Activated gamma-delta T cell treated with Interleukin-2 at 50 U/mL for 16 hours (primary cell): ENCODE data around the gene MICB.
"Not testable (repeated sequence)": the region's sequence is repeated elsewhere in the genome, so short reads cannot be mapped to it uniquely, and the experiment has no call there.

Source experiments
- DNase-seq: peaks from one replicate; pipeline ENCODE4 v3.0.0-alpha.2; 2020

The MICB gene

GRCh38 chr6:31497531-31498476, at the start of gene MICB:
MICB (plus strand) TSS chr6:31498145; CDS start chr6:31498194, 49 bp downstream.
- DNase-seq: peak; percentile 83

DNA sequence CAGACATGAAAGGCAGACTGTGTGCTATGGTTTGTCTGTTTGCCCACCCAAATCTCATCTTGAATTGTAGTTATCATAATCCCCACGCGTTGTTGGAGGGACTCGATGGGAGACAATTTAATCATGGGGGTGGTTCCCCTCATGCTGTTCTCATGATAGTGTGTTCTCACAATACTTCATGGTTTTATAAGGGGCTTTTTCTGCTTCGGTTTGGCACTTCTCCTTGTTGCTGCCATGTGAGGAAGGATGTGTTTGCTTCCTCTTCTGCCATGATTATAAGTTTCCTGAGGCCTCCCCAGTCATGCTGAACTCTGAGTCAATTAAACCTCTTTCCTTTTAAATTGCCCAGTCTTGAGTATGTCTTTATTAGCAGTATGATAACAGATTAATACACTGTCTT, 47.2 kb upstream of the MICB start:
- DNase-seq: no peak

GRCh38 chr6:31452859-31453258, 45.1 kb upstream of the MICB start:
- DNase-seq: no peak

DNA sequence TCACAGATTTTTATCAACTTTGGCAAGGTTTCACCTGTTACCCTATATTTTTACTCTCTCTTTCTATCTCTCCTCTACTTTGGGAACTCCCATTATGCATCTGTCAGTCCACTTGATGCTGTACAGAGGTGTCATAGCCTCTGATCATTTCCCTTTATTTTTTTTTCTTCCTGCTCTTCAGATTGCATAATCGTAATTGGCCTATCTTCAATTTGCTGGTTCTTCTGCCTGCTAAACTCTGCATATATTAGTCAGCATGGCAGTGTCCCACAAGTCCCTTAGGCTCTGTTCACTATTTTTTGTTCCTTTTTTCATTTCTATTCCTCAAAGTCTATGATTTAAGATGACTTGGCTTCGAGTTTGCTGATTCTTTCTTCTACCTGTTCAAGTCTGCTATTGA, 44.7 kb upstream of the MICB start:
- DNase-seq: no peak

- DNase-seq: not testable (repeated sequence)
Observed at GRCh38 chr6:31459864-31460263, 38.1 kb upstream of the MICB start.

DNA sequence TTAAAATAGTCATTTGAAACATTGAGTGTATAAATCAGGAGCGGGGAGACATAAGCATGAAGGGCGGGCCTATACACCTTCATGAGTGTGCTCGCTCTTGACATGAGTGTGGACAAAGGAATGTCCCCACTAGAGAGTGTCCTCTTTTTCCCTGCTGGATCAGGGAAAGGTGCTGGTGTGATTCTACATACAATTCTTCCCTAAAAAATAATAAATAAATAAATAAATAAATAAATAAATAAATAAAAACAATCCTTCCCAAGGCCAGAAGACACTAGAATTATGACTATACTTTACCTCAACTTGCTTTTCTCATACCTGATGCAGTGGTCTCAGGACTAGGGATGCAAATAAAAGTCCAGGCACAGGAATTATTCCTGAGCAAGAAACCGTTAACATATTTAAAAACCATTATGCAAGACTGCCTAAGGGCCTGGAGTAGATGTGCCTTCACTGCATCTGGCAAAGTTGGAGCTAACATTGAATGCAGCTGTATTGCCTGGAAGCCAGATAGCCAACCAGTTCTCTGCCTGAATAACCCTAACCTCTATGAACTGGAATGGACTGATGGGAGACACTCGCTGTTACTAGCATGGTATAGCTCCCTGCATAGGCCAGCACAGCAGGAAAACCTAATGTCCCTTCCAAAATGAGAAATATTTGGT, 37.5 kb upstream of the MICB start:
- no peak for DNase-seq

DNA sequence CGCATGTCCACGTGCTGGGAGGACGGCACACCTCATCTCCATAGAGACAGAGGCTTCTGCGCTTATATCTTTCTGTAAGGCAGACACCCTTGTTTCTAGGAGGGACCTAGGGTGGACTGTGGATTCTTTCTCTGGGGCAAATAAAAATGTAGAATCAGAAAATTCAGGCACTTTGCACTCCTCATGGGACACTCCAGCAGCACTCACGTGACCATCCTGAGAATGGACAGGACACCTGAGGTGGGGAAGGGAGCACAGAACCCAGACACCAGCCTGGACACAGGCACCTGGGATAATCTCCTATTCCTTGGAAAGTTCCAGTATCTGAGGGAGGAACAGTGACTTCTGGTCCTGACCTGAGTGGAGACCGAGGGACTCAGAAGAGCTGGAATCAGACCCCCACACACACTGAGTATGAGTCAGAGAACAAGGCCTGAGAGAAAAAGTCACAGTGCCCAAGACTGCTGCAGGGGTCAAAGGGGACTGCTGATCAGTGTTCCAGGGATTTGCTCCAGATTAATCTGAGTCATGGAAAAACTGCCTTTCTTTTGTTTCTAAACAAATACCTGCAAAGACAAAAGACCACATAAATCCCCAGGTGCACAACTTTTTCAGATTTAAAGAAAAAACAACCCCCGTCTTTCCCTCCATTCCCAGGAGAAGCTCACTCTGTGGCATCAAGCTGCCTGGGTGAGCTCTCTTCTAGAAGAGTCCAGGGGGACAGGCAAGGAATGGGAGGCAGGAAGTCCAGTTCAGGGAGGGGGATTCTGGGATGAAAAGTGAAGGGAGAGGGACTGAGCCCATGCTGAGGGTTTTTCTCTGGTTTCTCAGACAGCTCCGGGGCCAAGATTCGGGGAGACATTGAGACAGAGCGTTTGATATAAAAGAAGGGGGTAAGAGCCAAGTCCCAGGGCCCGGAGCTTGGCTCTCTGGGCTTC, 35.6 kb upstream of the MICB start:
- no peak for DNase-seq

DNA sequence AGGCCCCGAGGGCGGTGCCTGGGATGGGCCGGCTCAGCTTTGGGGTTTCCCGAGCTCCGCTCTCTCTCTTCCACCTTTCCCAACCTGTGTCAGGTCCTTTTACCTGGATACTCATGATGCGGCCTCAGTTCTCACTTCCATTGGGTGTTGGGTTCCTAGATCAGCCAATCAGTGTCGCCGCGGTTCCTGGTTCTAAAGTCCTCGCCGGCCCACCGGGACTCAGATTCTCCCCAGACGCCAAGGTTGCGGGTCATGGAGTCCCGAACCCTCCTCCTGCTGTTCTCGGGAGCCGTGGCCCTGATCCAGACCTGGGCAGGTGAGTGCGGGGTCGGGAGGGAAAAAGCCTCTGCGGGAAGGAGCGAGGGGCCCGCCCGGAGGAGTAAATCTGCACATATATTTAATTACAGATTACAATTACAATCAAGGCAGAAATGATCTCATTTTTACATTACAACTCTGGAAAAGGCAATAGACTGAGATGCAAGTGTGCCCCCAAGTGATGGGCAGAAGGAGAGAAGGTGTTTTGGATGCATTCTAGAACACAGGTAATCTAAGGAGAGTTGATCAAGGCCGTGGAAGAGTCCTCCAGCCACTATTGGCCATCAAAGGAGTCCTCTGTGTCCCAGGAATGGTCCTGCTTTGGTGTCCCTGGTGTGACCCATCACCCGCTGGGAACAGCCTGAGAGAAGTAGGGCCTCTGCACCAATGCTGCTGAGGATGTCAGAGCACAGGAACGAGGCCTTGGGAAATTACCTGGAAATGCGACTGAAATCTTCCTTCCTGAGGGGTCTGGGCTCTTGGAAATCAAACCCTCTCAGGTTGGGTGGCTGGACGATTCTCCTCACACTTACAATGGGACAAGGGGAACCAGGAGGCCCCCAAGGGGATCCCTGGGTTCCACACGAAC, 34.7 kb upstream of the MICB start:
- peak; percentile 88 for DNase-seq

DNA sequence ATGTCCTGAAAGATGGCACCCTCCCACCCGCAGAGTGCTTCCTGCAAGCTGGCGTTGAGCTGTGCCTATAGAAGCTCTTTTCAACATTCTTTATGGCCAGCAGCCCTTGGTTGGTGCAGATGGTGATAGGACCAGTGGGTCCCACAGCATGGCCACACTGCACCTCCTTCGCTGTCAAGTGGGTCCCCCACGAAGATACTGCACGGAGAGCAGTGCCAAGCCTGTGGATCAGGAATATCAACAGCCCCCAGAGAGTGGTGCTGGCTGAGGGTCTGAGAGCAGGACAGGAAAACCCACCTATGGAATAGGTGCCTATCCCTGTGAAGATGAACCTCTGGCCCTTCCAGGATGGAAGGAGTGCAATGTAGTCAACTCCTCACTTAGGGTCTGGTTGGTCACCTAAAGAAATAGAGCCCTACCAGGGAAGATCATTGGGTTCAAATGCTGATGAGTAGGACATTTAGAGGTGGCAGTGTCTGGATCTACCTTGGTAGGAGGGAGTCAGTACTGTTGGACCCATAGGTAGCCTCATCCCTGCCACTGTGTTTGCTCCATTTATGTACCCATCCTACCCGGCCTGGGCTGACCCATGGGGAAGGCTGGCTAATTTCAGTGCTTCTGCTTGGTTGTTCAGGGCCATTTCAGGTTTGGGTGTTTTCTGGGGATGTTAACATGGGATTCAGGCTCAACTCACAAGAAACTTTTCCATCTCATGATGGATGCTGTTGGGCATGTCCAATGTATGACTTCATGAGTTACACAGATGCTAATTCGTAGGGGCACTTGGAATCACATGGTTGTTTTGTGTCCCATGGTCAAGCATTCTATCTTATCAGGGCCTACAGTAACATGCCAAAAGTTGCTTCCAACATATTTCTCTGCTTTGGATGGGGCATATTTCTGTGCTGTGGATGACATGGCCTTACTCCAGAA, 33.4 kb upstream of the MICB start:
- no peak for DNase-seq

DNA sequence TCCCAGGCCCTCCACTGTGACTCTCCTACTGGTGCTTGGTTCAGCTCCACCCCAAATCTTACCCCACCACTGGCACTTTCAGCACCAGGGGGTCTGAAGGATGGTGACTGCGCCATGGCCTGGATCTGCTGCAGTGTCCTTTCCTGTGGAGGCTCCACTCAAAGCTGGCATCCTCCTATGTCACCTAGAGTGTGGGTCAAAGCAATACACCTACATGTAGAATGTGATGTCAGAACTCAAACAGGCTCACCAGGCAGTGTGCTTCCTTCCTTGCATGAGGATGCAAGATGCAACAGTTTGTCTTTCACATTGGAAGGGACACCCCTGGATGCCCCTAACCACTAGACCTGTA, 32.8 kb upstream of the MICB start:
- no peak for DNase-seq

DNA sequence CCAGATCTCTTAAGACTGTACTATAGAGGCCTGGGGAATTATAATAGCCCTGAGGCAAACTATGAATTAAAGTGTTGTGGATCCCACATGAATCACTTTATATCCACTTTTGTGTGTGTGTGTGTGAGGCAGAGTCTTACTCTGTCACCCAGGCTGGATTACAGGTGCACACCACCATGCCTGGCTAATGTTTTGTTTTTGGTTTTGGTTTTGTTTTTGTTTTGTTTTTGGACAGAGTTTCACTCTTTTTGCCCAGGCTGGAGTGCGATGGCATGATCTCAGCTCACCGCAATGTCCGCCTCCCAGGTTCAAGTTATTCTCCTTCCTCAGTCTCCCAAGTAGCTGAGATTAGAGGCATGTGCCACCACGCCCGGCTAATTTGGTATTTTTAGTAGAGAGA, 32.2 kb upstream of the MICB start:
- no peak for DNase-seq

- DNase-seq: no peak
Observed at GRCh38 chr6:31466466-31466865, 31.5 kb upstream of the MICB start.

GRCh38 chr6:31467151-31467550, 30.8 kb upstream of the MICB start:
- no peak for DNase-seq

GRCh38 chr6:31468311-31468710, 29.6 kb upstream of the MICB start:
- no peak for DNase-seq

DNA sequence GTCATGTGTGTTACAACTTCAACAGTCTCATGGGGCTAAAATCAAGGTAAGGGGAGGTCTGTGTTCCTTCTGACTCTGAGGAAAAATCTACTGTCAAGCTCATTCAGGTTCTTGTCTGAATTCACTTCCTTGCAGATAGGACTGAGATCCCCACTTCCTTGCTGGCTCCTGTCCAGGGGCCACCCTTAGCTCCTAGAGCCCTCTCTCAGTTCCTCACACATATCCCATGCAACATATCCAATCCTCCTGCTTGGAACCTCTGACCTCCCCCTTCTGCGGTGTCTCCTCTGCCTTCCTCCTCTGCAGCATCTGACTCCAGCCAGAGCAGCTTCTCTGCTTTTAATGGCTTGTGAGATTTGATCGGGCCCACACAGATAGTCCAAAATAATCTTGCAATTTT, 27.1 kb upstream of the MICB start:
- no peak for DNase-seq

- DNase-seq: no peak
Observed at GRCh38 chr6:31471711-31472110, 26.2 kb upstream of the MICB start.

DNA sequence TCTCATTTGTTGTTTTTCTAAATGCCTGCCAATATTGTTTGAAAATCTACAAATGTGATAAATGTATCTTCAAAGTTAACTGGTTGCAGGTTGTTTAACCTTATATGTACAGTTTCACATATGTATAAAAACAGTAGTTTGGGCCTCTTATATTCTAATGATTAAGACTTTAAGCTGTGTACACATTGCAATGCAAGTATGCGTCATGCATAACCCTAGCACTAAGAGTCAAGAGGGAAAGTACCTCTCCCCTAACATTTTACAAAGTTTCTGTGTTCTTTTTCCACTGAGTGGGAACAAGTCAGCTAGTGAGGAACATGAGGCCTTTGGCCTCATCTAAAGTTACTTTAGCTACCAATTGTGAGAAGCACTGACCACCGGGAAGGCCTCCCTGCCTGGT, 25.7 kb upstream of the MICB start:
- DNase-seq: no peak

DNA sequence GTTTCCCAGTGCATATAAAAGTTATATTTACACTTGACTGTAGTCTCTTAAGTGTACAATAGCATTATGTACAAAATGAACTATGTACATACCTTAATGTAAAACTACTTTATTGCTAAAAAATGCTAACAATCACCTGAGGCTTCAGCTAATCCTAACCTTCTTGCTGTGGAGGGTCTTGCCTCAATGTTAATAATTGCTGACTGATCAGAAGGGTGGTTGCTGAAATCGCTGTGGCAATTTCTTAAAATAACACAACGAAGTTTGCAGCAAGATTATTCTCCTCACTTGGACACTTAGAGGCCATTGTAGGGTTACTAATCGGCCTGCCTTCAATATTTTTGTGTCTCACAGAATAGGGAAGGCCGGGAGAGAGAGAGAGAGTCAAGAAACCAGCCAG, 24.7 kb upstream of the MICB start:
- no peak for DNase-seq

- no peak for DNase-seq
Observed at GRCh38 chr6:31473780-31474761, 23.9 kb upstream of the MICB start.

DNA sequence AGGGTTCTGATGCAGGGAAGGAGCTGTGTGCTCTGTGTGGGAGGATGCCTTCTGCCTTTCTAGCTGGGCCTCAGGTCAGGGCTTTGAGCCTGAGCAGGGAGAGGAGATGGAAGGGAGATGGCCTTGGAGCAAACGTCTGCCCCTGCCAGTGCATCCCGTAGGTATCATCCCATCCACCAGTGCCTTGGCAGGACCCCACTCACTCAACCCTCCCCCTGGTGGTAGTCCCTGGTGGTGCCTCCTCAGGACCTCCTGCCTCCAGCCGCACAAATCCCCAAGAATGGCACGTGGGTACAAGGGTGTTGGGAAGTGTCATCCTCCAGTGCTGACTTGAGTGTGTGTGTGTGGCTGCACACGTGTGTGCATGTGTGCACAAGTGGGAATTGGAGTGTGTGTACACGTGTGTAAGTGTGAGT, 23.1 kb upstream of the MICB start:
- DNase-seq: no peak
